Measurements from ENCODE around the gene C1QTNF8.

DNA sequence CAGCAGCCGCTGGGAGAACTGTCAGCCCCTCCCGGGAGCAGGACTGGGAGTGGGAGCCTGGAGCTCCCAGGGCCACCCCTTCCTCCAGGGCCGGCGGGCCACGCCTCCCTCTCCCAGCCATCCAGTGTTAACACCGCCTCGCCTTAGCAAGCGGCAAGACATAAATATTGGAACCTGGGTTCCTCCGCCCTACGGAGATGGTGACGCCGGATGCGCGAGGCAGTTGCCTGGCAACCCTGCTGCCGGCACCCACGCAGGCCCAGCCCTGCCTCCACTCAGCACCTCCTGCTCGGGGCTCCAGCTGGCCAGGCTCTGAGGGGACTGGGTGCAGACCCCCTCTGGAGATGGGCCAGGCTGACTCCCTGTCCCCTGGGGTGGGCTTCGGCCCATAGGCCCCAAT, 29.4 kb upstream of the C1QTNF8 start:
- TF ChIP-seq, protein P1, sequence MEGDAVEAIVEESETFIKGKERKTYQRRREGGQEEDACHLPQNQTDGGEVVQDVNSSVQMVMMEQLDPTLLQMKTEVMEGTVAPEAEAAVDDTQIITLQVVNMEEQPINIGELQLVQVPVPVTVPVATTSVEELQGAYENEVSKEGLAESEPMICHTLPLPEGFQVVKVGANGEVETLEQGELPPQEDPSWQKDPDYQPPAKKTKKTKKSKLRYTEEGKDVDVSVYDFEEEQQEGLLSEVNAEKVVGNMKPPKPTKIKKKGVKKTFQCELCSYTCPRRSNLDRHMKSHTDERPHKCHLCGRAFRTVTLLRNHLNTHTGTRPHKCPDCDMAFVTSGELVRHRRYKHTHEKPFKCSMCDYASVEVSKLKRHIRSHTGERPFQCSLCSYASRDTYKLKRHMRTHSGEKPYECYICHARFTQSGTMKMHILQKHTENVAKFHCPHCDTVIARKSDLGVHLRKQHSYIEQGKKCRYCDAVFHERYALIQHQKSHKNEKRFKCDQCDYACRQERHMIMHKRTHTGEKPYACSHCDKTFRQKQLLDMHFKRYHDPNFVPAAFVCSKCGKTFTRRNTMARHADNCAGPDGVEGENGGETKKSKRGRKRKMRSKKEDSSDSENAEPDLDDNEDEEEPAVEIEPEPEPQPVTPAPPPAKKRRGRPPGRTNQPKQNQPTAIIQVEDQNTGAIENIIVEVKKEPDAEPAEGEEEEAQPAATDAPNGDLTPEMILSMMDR (IDR thresholded peaks at IDR 0.05; ENCODE audit: low read length), result no peak
- TF ChIP-seq EZH2 (optimal IDR thresholded peaks at IDR 0.05; ENCODE audit: low read depth, low read length) (no peak), EZH2phosphoT487 (IDR thresholded peaks at IDR 0.05; ENCODE audit: low read length) (no peak)
